B cell (primary cell): Measurements from ENCODE around the gene PPP2CA. TPM values are rescaled to one million over a fixed set of nuclear protein-coding genes. Genes with fewer than 3 reads are reported as not detected.

Source experiments
- ATAC-seq: fragments of 200-7000 bp; cut with Tn5 transposase; one replicate; pipeline ENCODE4 v1.10.0; 2021; ENCODE audit warnings: low read depth, mild to moderate bottlenecking, moderate number of reproducible peaks, moderate library complexity
- CTCF ChIA-PET: fragments of 350-600 bp; sonication (Branson Sonifier 250); formaldehyde crosslinking; loops from one replicate; lab custom pipeline; 2021; ENCODE audit warnings: antibody characterized with exemption, inconsistent platforms; lab: Charles Lee
- POLR2A ChIA-PET: fragments of 350-600 bp; sonication (Branson Sonifier 250); formaldehyde crosslinking; loops from one replicate; lab custom pipeline; 2021; ENCODE audit warnings: antibody characterized with exemption; lab: Charles Lee
- DNase-seq: peaks from one replicate; pipeline ENCODE4 v3.0.0; 2013
- H2AFZ ChIP-seq: 2 replicates; pipeline ENCODE4 v1.6.1; 2012; ENCODE audit warnings: mild to moderate bottlenecking, low read depth, low read length; ENCODE audit not compliant: insufficient read depth, poor library complexity, severe bottlenecking
- H3K27ac ChIP-seq, 2 donors: 1 replicate in 1 of 2; 2 replicates in 1 of 2; pipeline ENCODE4 v1.5.1; 2012 to 2013; ENCODE audit warnings: low read length in 2 of 2, mild to moderate bottlenecking in 2 of 2, moderate library complexity in 1 of 2
- H3K27me3 ChIP-seq, 4 experiments: fragments of 200-600 bp in 1 of 4; sonication (generic) in 1 of 4; replicated peaks in 1 of 4; 1 replicate in 2 of 4; 2 replicates in 2 of 4; pipeline versions ENCODE4 v1.6.1 to v1.7.0; 2013 to 2016; ENCODE audit warnings: low read length in 3 of 4, mild to moderate bottlenecking in 2 of 4, mixed read lengths in 1 of 4, moderate library complexity in 1 of 4; ENCODE audit not compliant: insufficient read depth in 4 of 4, control insufficient read depth in 3 of 4; ENCODE audit errors: control extremely low read depth in 1 of 4
- H3K36me3 ChIP-seq, 2 experiments: replicated peaks in 1 of 2; 1 replicate in 1 of 2; 2 replicates in 1 of 2; pipeline versions ENCODE4 v1.6.1 to v1.7.1; 2013; ENCODE audit warnings: low read length in 1 of 2; ENCODE audit not compliant: insufficient read depth in 2 of 2, control insufficient read depth in 1 of 2; ENCODE audit errors: control extremely low read depth in 1 of 2, extremely low read depth in 1 of 2
- H3K4me1 ChIP-seq, 2 donors: fragments of 200-600 bp in 1 of 2; sonication (generic) in 1 of 2; 1 replicate in 1 of 2; 2 replicates in 1 of 2; pipeline versions ENCODE4 v1.5.1 to v1.6.1; 2013 to 2017; ENCODE audit warnings: low read length in 2 of 2; ENCODE audit not compliant: control insufficient read depth in 2 of 2, insufficient read depth in 2 of 2
- H3K4me2 ChIP-seq: replicated peaks from 2 replicates; pipeline ENCODE3; 2012; ENCODE audit warnings: mild to moderate bottlenecking, low read depth, low read length; ENCODE audit not compliant: poor library complexity, severe bottlenecking
- H3K4me3 ChIP-seq, 5 experiments: fragments of 200-600 bp in 1 of 5; sonication (generic) in 1 of 5; 1 replicate in 3 of 5; 2 replicates in 2 of 5; pipeline versions ENCODE4 v1.5.1 to v1.7.0; 2011 to 2016; ENCODE audit warnings: low read length in 4 of 5, mild to moderate bottlenecking in 4 of 5, low read depth in 2 of 5, control low read depth in 1 of 5, moderate library complexity in 1 of 5; ENCODE audit not compliant: insufficient read depth in 1 of 5; ENCODE audit errors: control extremely low read depth in 1 of 5, extremely low read depth in 1 of 5
- H3K79me2 ChIP-seq: fragments of 200-600 bp; sonication (generic); one replicate; pipeline ENCODE4 v1.6.0; 2016; ENCODE audit warnings: low read length; ENCODE audit not compliant: control insufficient read depth, insufficient read depth
- H3K9ac ChIP-seq: fragments of 200-600 bp; sonication (generic); 2 replicates; pipeline ENCODE4 v1.6.1; 2017; ENCODE audit warnings: mild to moderate bottlenecking, low read length, moderate library complexity
- H3K9me3 ChIP-seq, 3 donors: one replicate each; pipeline versions ENCODE4 v1.6.1 to v1.7.1; 2013; ENCODE audit warnings: low read length in 2 of 3; ENCODE audit not compliant: control insufficient read depth in 2 of 3, insufficient read depth in 1 of 3; ENCODE audit errors: control extremely low read depth in 1 of 3
- H4K20me1 ChIP-seq: 2 replicates; pipeline ENCODE4 v1.6.0; 2012; ENCODE audit warnings: mild to moderate bottlenecking, low read length; ENCODE audit not compliant: insufficient read depth, control insufficient read depth, poor library complexity, severe bottlenecking
- H3K27ac Mint-ChIP-seq: one replicate; pipeline ENCODE4 v1.8.0; 2021; ENCODE audit warnings: mixed read lengths
- H3K27me3 Mint-ChIP-seq: one replicate; pipeline ENCODE4 v1.8.0; 2021; ENCODE audit warnings: mixed read lengths
- H3K4me1 Mint-ChIP-seq: one replicate; pipeline ENCODE4 v1.8.0; 2021; ENCODE audit warnings: mixed read lengths
- H3K4me3 Mint-ChIP-seq: one replicate; pipeline ENCODE4 v1.8.0; 2021; ENCODE audit warnings: mixed read lengths
- H3K9me3 Mint-ChIP-seq: one replicate; pipeline ENCODE4 v1.8.0; 2022; ENCODE audit warnings: mixed read lengths; ENCODE audit not compliant: insufficient read depth
- EZH2 ChIP-seq: IDR thresholded peaks from 2 replicates; pipeline ENCODE4 v1.6.1; 2012; ENCODE audit warnings: borderline replicate concordance, low read depth, mild to moderate bottlenecking, moderate library complexity, low read length; ENCODE audit not compliant: insufficient read depth, poor library complexity, severe bottlenecking
- WGBS: methylation state at CpG from one replicate; pipeline ENCODE4 v1.1.5; 2013; ENCODE audit warnings: missing lambda C conversion rate; ENCODE audit not compliant: insufficient coverage; 5-methylcytosine and 5-hydroxymethylcytosine counted together
- intact Hi-C: fragments of 100-400 bp; cut with micrococcal nuclease; formaldehyde crosslinking; loops from one replicate; pipeline ENCODE4 v1.10.0; 2022
- polyA plus RNA-seq: library from polyadenylated mRNA; depleted of rRNA; stranded (reverse); fragments of >200 nt; gene quantifications from 2 replicates; pipeline ENCODE4 v1.2.3, GENCODE V29; 2012
- small RNA-seq: library from RNA; depleted of rRNA; stranded (forward); fragments of <200 nt; gene quantifications from one replicate; pipeline ENCODE3, GENCODE V24; 2012; ENCODE audit warnings: low replicate concordance, low read depth; ENCODE audit not compliant: insufficient read length
- total RNA-seq, 2 donors: library from RNA; stranded (reverse); fragments of 120-200 nt in 1 of 2; gene quantifications; 1 replicate in 1 of 2; 2 replicates in 1 of 2; pipeline versions ENCODE4 v1.2.3 to v1.2.4, GENCODE V29; 2013 to 2022
- TF ChIP-seq, protein P1 (sequence below): fragments of 200-600 bp; IDR thresholded peaks from one replicate; pipeline ENCODE4 v1.8.0; 2022; ENCODE audit warnings: antibody characterized with exemption, mild to moderate bottlenecking

Gene PPP2CA
- total and polyA plus RNA-seq, 2 donors (not counting 1 experiment from before 2014, with no cell fraction given) = 82.3 to 86.2 TPM

DNA sequence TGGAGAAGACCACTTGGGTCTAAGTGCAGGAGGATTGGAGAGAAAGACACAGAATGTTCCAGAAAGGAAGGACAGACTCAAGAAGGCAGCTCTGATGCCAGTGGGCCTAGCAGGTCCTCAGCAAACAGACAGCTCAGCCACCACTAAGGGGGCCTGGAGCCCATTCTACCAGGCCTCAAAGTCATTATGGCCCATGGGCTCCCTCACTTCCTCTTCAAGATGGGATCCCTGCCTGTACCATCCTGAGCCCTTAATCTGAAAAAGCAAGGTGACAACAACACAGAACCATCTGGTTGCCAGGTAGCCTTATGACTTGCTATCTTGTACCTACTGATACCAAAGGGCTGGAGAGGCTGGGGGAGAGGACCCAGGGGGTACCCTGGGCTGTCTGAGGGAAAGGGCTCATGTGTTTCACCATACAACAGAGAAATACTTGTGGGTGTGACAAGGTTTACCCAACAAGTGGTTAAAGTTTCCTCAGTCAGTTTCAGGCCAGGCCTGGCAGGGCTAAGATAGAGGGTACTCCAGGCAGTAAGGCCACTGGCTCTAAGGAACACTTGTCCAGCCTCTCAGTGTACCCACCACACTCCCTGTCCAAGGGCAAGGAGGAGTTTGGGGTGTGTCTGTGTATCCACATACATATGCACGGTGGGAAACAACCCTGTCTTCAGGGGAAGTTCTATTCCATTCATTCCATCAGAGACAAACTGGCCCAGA is 80.7 kb downstream of the PPP2CA start:
- WGBS = no CpG with 5 or more reads among the region's 1 CpG
- Mint-ChIP-seq H3K27ac (peak overlapping the region; percentile 11), H3K4me3 (no peak overlapping the region), H3K4me1 (peaks cover 13% of the 10 kb centered on the region), H3K9me3 (no peaks in the 10 kb centered on the region), H3K27me3 (no peaks in the 10 kb centered on the region)
- Histone ChIP-seq H3K4me2 (no peak overlapping the region), H3K27me3 (no peaks in the 10 kb centered on the region), H3K27ac (no peak overlapping the region), H3K9ac (no peak overlapping the region), H3K4me3 (no peak overlapping the region), H3K9me3 (no peaks in the 10 kb centered on the region), H4K20me1 (peaks cover 71% of the 10 kb centered on the region), H3K79me2 (peaks cover 31% of the 10 kb centered on the region), H2AFZ (no peak overlapping the region), H3K4me1 (peaks cover 0 to 7% of the 10 kb centered on the region in 2 donors), H3K36me3 (peaks cover 3 to 67% of the 10 kb centered on the region in 2 experiments)
- TF ChIP-seq EZH2 = no peak
- TF ChIP-seq, protein P1, sequence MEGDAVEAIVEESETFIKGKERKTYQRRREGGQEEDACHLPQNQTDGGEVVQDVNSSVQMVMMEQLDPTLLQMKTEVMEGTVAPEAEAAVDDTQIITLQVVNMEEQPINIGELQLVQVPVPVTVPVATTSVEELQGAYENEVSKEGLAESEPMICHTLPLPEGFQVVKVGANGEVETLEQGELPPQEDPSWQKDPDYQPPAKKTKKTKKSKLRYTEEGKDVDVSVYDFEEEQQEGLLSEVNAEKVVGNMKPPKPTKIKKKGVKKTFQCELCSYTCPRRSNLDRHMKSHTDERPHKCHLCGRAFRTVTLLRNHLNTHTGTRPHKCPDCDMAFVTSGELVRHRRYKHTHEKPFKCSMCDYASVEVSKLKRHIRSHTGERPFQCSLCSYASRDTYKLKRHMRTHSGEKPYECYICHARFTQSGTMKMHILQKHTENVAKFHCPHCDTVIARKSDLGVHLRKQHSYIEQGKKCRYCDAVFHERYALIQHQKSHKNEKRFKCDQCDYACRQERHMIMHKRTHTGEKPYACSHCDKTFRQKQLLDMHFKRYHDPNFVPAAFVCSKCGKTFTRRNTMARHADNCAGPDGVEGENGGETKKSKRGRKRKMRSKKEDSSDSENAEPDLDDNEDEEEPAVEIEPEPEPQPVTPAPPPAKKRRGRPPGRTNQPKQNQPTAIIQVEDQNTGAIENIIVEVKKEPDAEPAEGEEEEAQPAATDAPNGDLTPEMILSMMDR = no peak
- ChIA-PET CTCF (interaction anchor here (0.5 to 25.7 kb wide), 9 partner anchors 6 to 105 kb away, joined by 3 to 644 read pairs (median 5); no protein-coding TSS in a partner anchor), POLR2A (no interaction called here)
- intact Hi-C loops = loop anchor here (1.0 to 10.0 kb wide), 3 partner anchors 43 to 1030 kb away; no protein-coding TSS in a partner anchor
- DNase-seq (peak; percentile 17), ATAC-seq (no peak)

Small RNA genes lying within 50 kb of the gene (small RNA-seq; reads per million reads assigned to genes)
- gene MIR3661 = not detected

Other genes starting within 250 kb of the PPP2CA start
- 60.7 and 63.4 TPM in 2 replicates for gene VDAC1, start 221.1 kb downstream of the PPP2CA start, total RNA-seq
- gene VDAC1, start 221.1 kb downstream of the PPP2CA start, polyA plus RNA-seq = 27.8 and 34.9 TPM in 2 replicates
- 58.8 and 61.1 TPM in 2 replicates for gene TCF7, start 111.4 kb downstream of the PPP2CA start, total RNA-seq
- 16.4 and 26.8 TPM in 2 replicates for gene TCF7, start 111.4 kb downstream of the PPP2CA start, polyA plus RNA-seq
- 182 and 186 TPM in 2 replicates for gene SKP1, start 49.1 kb downstream of the PPP2CA start, total RNA-seq
- 108 and 191 TPM in 2 replicates for gene SKP1, start 49.1 kb downstream of the PPP2CA start, polyA plus RNA-seq
- 2.1 and 3.8 TPM in 2 replicates for gene CDKL3, start 141.1 kb upstream of the PPP2CA start, total RNA-seq
- gene CDKL3, start 141.1 kb upstream of the PPP2CA start, polyA plus RNA-seq = 0.40 and 0.42 TPM in 2 replicates
- gene UBE2B, start 145.5 kb upstream of the PPP2CA start, total RNA-seq = 106 and 110 TPM in 2 replicates
- gene UBE2B, start 145.5 kb upstream of the PPP2CA start, polyA plus RNA-seq = 23.0 and 45.7 TPM in 2 replicates
- gene CDKN2AIPNL, start 185.8 kb upstream of the PPP2CA start, total RNA-seq = 15.8 and 17.2 TPM in 2 replicates
- gene CDKN2AIPNL, start 185.8 kb upstream of the PPP2CA start, polyA plus RNA-seq = 8.0 and 11.2 TPM in 2 replicates